ENCODE results near the gene DEPDC1B. TPM values are rescaled to one million over a fixed set of nuclear protein-coding genes. Genes with fewer than 3 reads are reported as not detected.

The DEPDC1B gene
- total and polyA plus RNA-seq, 2 experiments from 2014 or later = 38.3 to 67.9 TPM

DNA sequence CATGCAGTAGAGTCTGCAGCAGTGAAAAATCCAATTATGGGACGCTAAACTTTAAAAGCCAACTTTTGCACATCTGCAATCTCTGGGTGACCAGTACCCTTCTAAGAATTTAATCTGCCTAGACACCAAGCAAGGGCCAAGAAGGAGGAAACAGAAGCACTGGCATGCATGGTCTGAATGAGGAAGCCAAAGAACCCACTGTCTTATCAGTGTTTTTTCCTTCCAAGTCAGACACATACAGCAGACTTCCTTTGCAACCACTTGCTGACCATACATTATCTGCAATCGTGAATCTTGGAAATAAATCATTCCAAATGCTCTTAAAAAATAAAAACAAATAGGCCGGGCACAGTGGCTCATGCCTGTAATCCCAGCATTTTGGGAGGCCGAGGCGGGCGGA lies 65.9 kb downstream of the DEPDC1B start:
- H4K20me1 ChIP-seq (replicated peaks; ENCODE audit: insufficient read depth) = no peaks in the 10 kb centered on the region
- H3K4me1 Mint-ChIP-seq = no peaks in the 10 kb centered on the region
- no peaks in the 10 kb centered on the region for H3K9me3 Mint-ChIP-seq
- no peaks in the 10 kb centered on the region for H3K27me3 ChIP-seq (ENCODE audit: insufficient read depth)
- H3F3A ChIP-seq (replicated peaks; ENCODE audit: low read depth) = no peaks in the 10 kb centered on the region
- H3K4me3 Mint-ChIP-seq = no peak overlapping the region
- no peaks in the 10 kb centered on the region; the same call in 1 of the 2 replicates for H3K36me3 ChIP-seq (ENCODE audit: insufficient read depth)
- no peak overlapping the region for H3K4me2 ChIP-seq
- no peaks in the 10 kb centered on the region for H3K9me2 ChIP-seq (ENCODE audit: insufficient read depth)
- 0 out of 2 replicates have a peak, but pooled peaks cover 5% of the 10 kb centered on the region for H3K79me2 ChIP-seq (replicated peaks; ENCODE audit: insufficient read depth)
- H3K27ac Mint-ChIP-seq = no peak overlapping the region
- peaks cover 51% of the 10 kb centered on the region for H3K36me3 Mint-ChIP-seq (ENCODE audit: low read depth)
- H3K27me3 Mint-ChIP-seq (ENCODE audit: insufficient read depth, low read depth, poor library complexity) = peaks cover 7% of the 10 kb centered on the region
- H2AFZ ChIP-seq = no peak overlapping the region
- H3K4me3 ChIP-seq = no peak overlapping the region
- DNase-seq (ENCODE audit: low spot score) (no peak), ATAC-seq (no peak)
- TF ChIP-seq CREB1 (CRISPR knock-in tag; IDR thresholded peaks at IDR 0.05; ENCODE audit: low read depth) = no peak
- TF ChIP-seq ZNF462 (CRISPR knock-in tag; IDR thresholded peaks at IDR 0.05) = no peak
- no peak for TF ChIP-seq CTCF (conservative IDR thresholded peaks at IDR 0.05; ENCODE audit: low read depth in 2 of 2)
- no peak for TF ChIP-seq EZH2 (IDR thresholded peaks at IDR 0.05; ENCODE audit: low read depth, unreplicated experiment)
- TF ChIP-seq STAT1 (IDR thresholded peaks at IDR 0.05; ENCODE audit: unreplicated experiment) = no peak
- no peak for TF ChIP-seq NANOG (IDR thresholded peaks at IDR 0.05; ENCODE audit: borderline replicate concordance)
- TF ChIP-seq REST (IDR thresholded peaks at IDR 0.05; ENCODE audit: unreplicated experiment) = no peak
- no peak for TF ChIP-seq JUNB (IDR thresholded peaks at IDR 0.05; ENCODE audit: unreplicated experiment)
- TF ChIP-seq ZNF331 (CRISPR knock-in tag; IDR thresholded peaks at IDR 0.05; ENCODE audit: low read depth) = no peak
- TF ChIP-seq, protein P1, sequence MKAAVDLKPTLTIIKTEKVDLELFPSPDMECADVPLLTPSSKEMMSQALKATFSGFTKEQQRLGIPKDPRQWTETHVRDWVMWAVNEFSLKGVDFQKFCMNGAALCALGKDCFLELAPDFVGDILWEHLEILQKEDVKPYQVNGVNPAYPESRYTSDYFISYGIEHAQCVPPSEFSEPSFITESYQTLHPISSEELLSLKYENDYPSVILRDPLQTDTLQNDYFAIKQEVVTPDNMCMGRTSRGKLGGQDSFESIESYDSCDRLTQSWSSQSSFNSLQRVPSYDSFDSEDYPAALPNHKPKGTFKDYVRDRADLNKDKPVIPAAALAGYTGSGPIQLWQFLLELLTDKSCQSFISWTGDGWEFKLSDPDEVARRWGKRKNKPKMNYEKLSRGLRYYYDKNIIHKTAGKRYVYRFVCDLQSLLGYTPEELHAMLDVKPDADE (IDR thresholded peaks at IDR 0.05) = no peak
- no peak for TF ChIP-seq POLR2AphosphoS5 (IDR thresholded peaks at IDR 0.05; ENCODE audit: low read depth)
- no peak for TF ChIP-seq EZH2phosphoT487 (IDR thresholded peaks at IDR 0.05; ENCODE audit: unreplicated experiment)
- TF ChIP-seq ZNF114 (CRISPR knock-in tag; IDR thresholded peaks at IDR 0.05) = no peak
- H3K27ac ChIP-seq (ENCODE audit: low read depth) = no peak overlapping the region
- no peaks in the 10 kb centered on the region for H3K4me1 ChIP-seq (ENCODE audit: insufficient read depth)

All from GM23338 (cell line).